ENCODE results near the gene SMPD4. TPM values are rescaled to one million over a fixed set of nuclear protein-coding genes. Genes with fewer than 3 reads are reported as not detected.
"Not testable (repeated sequence)": the region's sequence is repeated elsewhere in the genome, so short reads cannot be mapped to it uniquely, and the experiment has no call there.

The SMPD4 gene
- total and polyA plus RNA-seq, 10 donors: 24.0 to 44.9 (median 37.4) TPM

- no peaks in the 10 kb centered on the region for H3K9me3 ChIP-seq
- peaks cover 0 to 70% (median 35%) of the 10 kb centered on the region in 6 donors for H3K36me3 ChIP-seq
- H3K27me3 ChIP-seq (replicated peaks in 1 of 7): no peaks in the 10 kb centered on the region
- TF ChIP-seq CTCF (IDR thresholded peaks at IDR 0.05 in 8 of 11, conservative IDR thresholded peaks at IDR 0.05 in 3 of 11) (no peak), POLR2A (IDR thresholded peaks at IDR 0.05) (no peak), POLR2AphosphoS5 (IDR thresholded peaks at IDR 0.05) (no peak)
- no peak overlapping the region for H3K4me3 ChIP-seq
- peaks cover 0 to 18% (median 6%) of the 10 kb centered on the region in 6 donors for H3K4me1 ChIP-seq
- no peak overlapping the region for H3K27ac ChIP-seq
- WGBS, 5 donors: 89 to 96% (median 94%) methylated on average over 21 to 25 of the region's 25 CpGs
- intact Hi-C loops (cut with DNase I; ENCODE audit: low total_unique reads): no loop called here
- peak; percentile 61 for DNase-seq
Measured at GRCh38 chr2:130152816-130153595, 28.4 kb downstream of the SMPD4 start.

- 94 to 97% (median 95%) methylated on average over 15 to 27 of the region's 27 CpGs for WGBS, 5 donors
- intact Hi-C loops (cut with DNase I; ENCODE audit: low total_unique reads): not testable (repeated sequence)
- DNase-seq: peak; percentile 53
Measured at GRCh38 chr2:130152136-130152815, 29.1 kb downstream of the SMPD4 start.

GRCh38 chr2:130151145-130151512 lies 30.3 kb downstream of the SMPD4 start:
- H3K27me3 ChIP-seq (replicated peaks in 1 of 7); H3K9me3 ChIP-seq; intact Hi-C loops (cut with DNase I; ENCODE audit: low total_unique reads); H3K4me3 ChIP-seq; H3K4me1 ChIP-seq; H3K27ac ChIP-seq: not testable (repeated sequence)
- WGBS, 5 donors: 67 to 73% (median 72%) methylated on average over 4 to 5 of the region's 5 CpGs
- H3K36me3 ChIP-seq: peaks cover 0 to 53% (median 32%) of the 10 kb centered on the region in 6 donors
- peak; percentile 45 for DNase-seq

More at GRCh38 chr2:130152136-130152815, 29.1 kb downstream of the SMPD4 start:
- H3K27ac ChIP-seq; H3K9me3 ChIP-seq; H3K27me3 ChIP-seq (replicated peaks in 1 of 7); H3K4me3 ChIP-seq: not testable (repeated sequence)
- Histone ChIP-seq H3K36me3 (peaks cover 0 to 62% (median 33%) of the 10 kb centered on the region in 6 donors), H3K4me1 (peaks cover 0 to 10% (median 2%) of the 10 kb centered on the region in 6 donors)

- WGBS, 5 donors: 89 to 97% (median 91%) methylated on average over 23 of the region's 23 CpGs
- Histone ChIP-seq H3K27me3 (replicated peaks in 1 of 7) (peaks cover 0 to 2% (median 0%) of the 10 kb centered on the region in 7 donors), H3K9me3 (no peaks in the 10 kb centered on the region), H3K4me1 (peaks cover 0 to under 1% (median 0%) of the 10 kb centered on the region in 6 donors), H3K4me3 (no peak overlapping the region), H3K27ac (no peak overlapping the region), H3K36me3 (peaks cover 0 to 47% (median 32%) of the 10 kb centered on the region in 6 donors)
- DNase-seq: peak; percentile 67
- TF ChIP-seq POLR2A (IDR thresholded peaks at IDR 0.05): no peak
- no peak for TF ChIP-seq POLR2AphosphoS5 (IDR thresholded peaks at IDR 0.05)
- TF ChIP-seq CTCF (IDR thresholded peaks at IDR 0.05 in 8 of 11, conservative IDR thresholded peaks at IDR 0.05 in 3 of 11): no peak
- intact Hi-C loops (cut with DNase I; ENCODE audit: low total_unique reads): no loop called here
Measured at GRCh38 chr2:130150181-130151144, 30.9 kb downstream of the SMPD4 start.

- WGBS, 5 donors: 63 to 78% (median 64%) methylated on average over 6 of the region's 6 CpGs
Measured at GRCh38 chr2:130148515-130148914, 32.9 kb downstream of the SMPD4 start.

GRCh38 chr2:130145006-130145414 lies 36.4 kb downstream of the SMPD4 start, which contains the start of gene CCDC74B:
Gene CCDC74B (minus strand): TSS chr2:130145112. CDS start chr2:130144996, 116 bp downstream.
- Histone ChIP-seq H3K4me1 (peaks cover 0 to 20% (median 8%) of the 10 kb centered on the region in 6 donors), H3K4me3 (peak within 1 kb of the TSS; percentile 7 to 63 (median 33)), H3K27me3 (replicated peaks in 1 of 7) (peaks cover 0 to 34% (median 0%) of the 10 kb centered on the region in 7 donors)
- intact Hi-C loops (cut with DNase I; ENCODE audit: low total_unique reads); H3K27ac ChIP-seq; H3K36me3 ChIP-seq; H3K9me3 ChIP-seq: not testable (repeated sequence)
- DNase-seq: peak; percentile 87
- 12 to 34% (median 16%) methylated on average over 16 to 30 of the region's 30 CpGs for WGBS, 5 donors

More at GRCh38 chr2:130148515-130148914, 32.9 kb downstream of the SMPD4 start:
- H3K27ac ChIP-seq; intact Hi-C loops (cut with DNase I; ENCODE audit: low total_unique reads); H3K4me3 ChIP-seq; DNase-seq; H3K9me3 ChIP-seq: not testable (repeated sequence)
- H3K4me1 ChIP-seq: peaks cover 0 to 17% (median 6%) of the 10 kb centered on the region in 6 donors
- peaks cover 0 to 21% (median 0%) of the 10 kb centered on the region in 7 donors for H3K27me3 ChIP-seq (replicated peaks in 1 of 7)
- H3K36me3 ChIP-seq: peaks cover 0 to 27% (median 17%) of the 10 kb centered on the region in 6 donors

GRCh38 chr2:130143266-130144039 lies 37.9 kb downstream of the SMPD4 start:
- H3K36me3 ChIP-seq; H3K9me3 ChIP-seq; H3K27ac ChIP-seq; intact Hi-C loops (cut with DNase I; ENCODE audit: low total_unique reads); DNase-seq: not testable (repeated sequence)
- Histone ChIP-seq H3K4me1 (peaks cover 0 to 20% (median 8%) of the 10 kb centered on the region in 6 donors), H3K27me3 (replicated peaks in 1 of 7) (peaks cover 0 to 34% (median 0%) of the 10 kb centered on the region in 7 donors), H3K4me3 (peak overlapping the region in 5 of 8 donors; percentile 32 to 63 (median 37))
- 36 to 53% (median 41%) methylated on average over 14 to 21 of the region's 28 CpGs for WGBS, 5 donors

Data from spleen (tissue), 11 donors.